HCT116 (cell line): ENCODE measurements around the gene RNU7-1. TPM values are rescaled to one million over a fixed set of nuclear protein-coding genes. Genes with fewer than 3 reads are reported as not detected.

ENCODE experiments used
- ATAC-seq: fragments of 200-7000 bp; cut with Tn5 transposase; 2 replicates; pipeline ENCODE4 v1.9.1; 2020; ENCODE audit warnings: mild to moderate bottlenecking, moderate library complexity
- BruUV-seq: library from RNA; stranded (reverse); fragments of 400-500 nt; replicated peaks from 2 replicates; lab custom pipeline; 2021; lab: Mats Ljungman, UMichigan
- CTCF ChIA-PET: fragments of 300-600 bp; sonication (Branson Sonifier 250); formaldehyde crosslinking; loops from one replicate; lab custom pipeline; 2021; ENCODE audit warnings: antibody characterized with exemption; lab: Charles Lee
- POLR2A ChIA-PET: fragments of 300-600, 350-600 bp; sonication (Branson Sonifier 250); formaldehyde crosslinking; loops from one replicate; lab custom pipeline; 2021; ENCODE audit warnings: antibody characterized with exemption; lab: Charles Lee
- RAD21 ChIA-PET, 2 experiments: fragments of 300-600 bp; sonication (Branson Sonifier 250); formaldehyde crosslinking; loops; one replicate each; lab custom pipeline; 2023; ENCODE audit warnings: low total read pairs in 2 of 2; ENCODE audit not compliant: uncharacterized antibody in 2 of 2, unreplicated experiment in 2 of 2, low non-redundant PET in 1 of 2; lab: Charles Lee
- DNase-seq: peaks from one replicate; pipeline ENCODE4 v3.0.0-alpha.2; 2010; ENCODE audit warnings: low read depth, low spot score
- H2AFZ ChIP-seq: fragments of 200-600 bp; shearing (Covaris generic), sonication (generic); 2 replicates; pipeline ENCODE4 v1.6.1; 2017; ENCODE audit warnings: low read depth, mixed run types, mixed read lengths, antibody characterized with exemption, low read length; ENCODE audit not compliant: poor library complexity, severe bottlenecking
- H3K27ac ChIP-seq: 2 replicates; pipeline ENCODE4 v1.5.1; 2012; ENCODE audit warnings: low read depth, low read length
- H3K27me3 ChIP-seq: fragments of 200-600 bp; sonication (generic); 2 replicates; pipeline ENCODE4 v1.6.1; 2016; ENCODE audit warnings: mixed run types, low read length, mixed read lengths; ENCODE audit not compliant: insufficient read depth
- H3K36me3 ChIP-seq, 2 experiments: fragments of 200-500 bp in 1 of 2; fragments of 200-600 bp in 1 of 2; sonication (Bioruptor generic) in 1 of 2; sonication (generic) in 1 of 2; 2 replicates each; pipeline versions ENCODE4 v1.5.1 to v1.6.1; 2014 to 2016; ENCODE audit warnings: low read length in 2 of 2, inconsistent platforms in 1 of 2, mixed read lengths in 1 of 2, mixed run types in 1 of 2; ENCODE audit not compliant: insufficient read depth in 2 of 2, control insufficient read depth in 1 of 2
- H3K4me1 ChIP-seq, 2 experiments: fragments of 200-600 bp in 1 of 2; sonication (generic) in 1 of 2; 2 replicates each; pipeline versions ENCODE4 v1.5.1 to v1.6.1; 2012 to 2017; ENCODE audit warnings: low read length in 2 of 2, inconsistent platforms in 1 of 2, mild to moderate bottlenecking in 1 of 2, mixed read lengths in 1 of 2, mixed run types in 1 of 2, moderate library complexity in 1 of 2; ENCODE audit not compliant: insufficient read depth in 2 of 2, control insufficient read depth in 1 of 2
- H3K4me2 ChIP-seq: fragments of 200-600 bp; sonication (generic); 2 replicates; pipeline ENCODE4 v1.6.1; 2017; ENCODE audit warnings: mixed run types, low read length, mixed read lengths
- H3K4me3 ChIP-seq, 2 experiments: fragments of 200-600 bp in 1 of 2; sonication (generic) in 1 of 2; replicated peaks in 1 of 2; 2 replicates each; pipeline ENCODE4 v1.5.1; 2011 to 2016; ENCODE audit warnings: low read length in 2 of 2, control low read depth in 1 of 2, low read depth in 1 of 2, mild to moderate bottlenecking in 1 of 2, mixed read lengths in 1 of 2, mixed run types in 1 of 2
- H3K79me2 ChIP-seq: fragments of 200-600 bp; sonication (generic); 2 replicates; pipeline ENCODE4 v1.6.1; 2017; ENCODE audit warnings: mild to moderate bottlenecking, mixed run types, low read length, moderate library complexity, mixed read lengths; ENCODE audit not compliant: insufficient read depth
- H3K9ac ChIP-seq: fragments of 200-600 bp; sonication (generic); 2 replicates; pipeline ENCODE4 v1.6.1; 2016; ENCODE audit warnings: low read length, mixed read lengths
- H3K9me2 ChIP-seq: fragments of 200-600 bp; sonication (generic), shearing (Covaris generic); 2 replicates; pipeline ENCODE4 v1.6.1; 2017; ENCODE audit warnings: mixed run types, mild to moderate bottlenecking, moderate library complexity; ENCODE audit not compliant: insufficient read depth
- H3K9me3 ChIP-seq, 2 experiments: fragments of 200-500 bp in 1 of 2; fragments of 200-600 bp in 1 of 2; sonication (Bioruptor generic) in 1 of 2; sonication (generic) in 1 of 2; 2 replicates each; pipeline ENCODE4 v1.6.1; 2014 to 2017; ENCODE audit warnings: low read length in 2 of 2, mixed read lengths in 2 of 2, inconsistent platforms in 1 of 2, low read depth in 1 of 2, mild to moderate bottlenecking in 1 of 2, mixed run types in 1 of 2, moderate library complexity in 1 of 2; ENCODE audit not compliant: control insufficient read depth in 1 of 2, insufficient read depth in 1 of 2
- H4K20me1 ChIP-seq: fragments of 200-600 bp; sonication (generic), shearing (Covaris generic); 2 replicates; pipeline ENCODE4 v1.6.1; 2017; ENCODE audit warnings: mixed run types, mild to moderate bottlenecking, moderate library complexity; ENCODE audit not compliant: insufficient read depth
- ATF3 ChIP-seq: IDR thresholded peaks from 2 replicates; pipeline ENCODE4 v1.6.1; 2012
- CTCF ChIP-seq, 3 experiments: fragments of 200-600 bp in 1 of 3; sonication (generic) in 1 of 3; IDR thresholded peaks in 2 of 3; conservative IDR thresholded peaks in 1 of 3; 2 replicates each; pipeline ENCODE4 v1.5.1; 2012 to 2017; ENCODE audit warnings: low read depth in 2 of 3, low read length in 2 of 3, antibody characterized with exemption in 1 of 3, borderline replicate concordance in 1 of 3, control low read depth in 1 of 3, mild to moderate bottlenecking in 1 of 3, mixed read lengths in 1 of 3, mixed run types in 1 of 3, moderate library complexity in 1 of 3; ENCODE audit not compliant: insufficient read depth in 1 of 3
- POLR2A ChIP-seq: IDR thresholded peaks from 2 replicates; pipeline ENCODE4 v1.7.0; 2011; ENCODE audit warnings: borderline replicate concordance; ENCODE audit not compliant: insufficient read depth, insufficient read length; ENCODE audit errors: extremely low read depth
- POLR2AphosphoS5 ChIP-seq: IDR thresholded peaks from 2 replicates; pipeline ENCODE4 v1.6.1; 2011; ENCODE audit warnings: mild to moderate bottlenecking, low read depth, low read length, moderate library complexity
- RAD21 ChIP-seq: IDR thresholded peaks from 2 replicates; pipeline ENCODE4 v1.6.1; 2012; ENCODE audit warnings: low read depth, mild to moderate bottlenecking
- SP1 ChIP-seq: IDR thresholded peaks from 2 replicates; pipeline ENCODE4 v1.6.1; 2012; ENCODE audit warnings: low read depth
- SRF ChIP-seq: IDR thresholded peaks from 2 replicates; pipeline ENCODE4 v1.6.1; 2012; ENCODE audit warnings: low read depth
- TCF7L2 ChIP-seq: IDR thresholded peaks from 2 replicates; pipeline ENCODE4 v1.7.0; 2011; ENCODE audit warnings: borderline replicate concordance, inconsistent platforms; ENCODE audit not compliant: insufficient read depth, insufficient read length; ENCODE audit errors: extremely low read depth
- ZBTB33 ChIP-seq: IDR thresholded peaks from 2 replicates; pipeline ENCODE4 v1.6.1; 2011; ENCODE audit warnings: mild to moderate bottlenecking, low read length, moderate library complexity; ENCODE audit not compliant: insufficient replicate concordance; ENCODE audit errors: extremely low read depth
- intact Hi-C: fragments of 100-400 bp; cut with micrococcal nuclease; formaldehyde crosslinking; loops from 2 replicates; pipeline ENCODE4 v1.10.0; 2022
- total RNA-seq: library from RNA; stranded (reverse); gene quantifications from one replicate; pipeline ENCODE4 v1.2.1, GENCODE V29; 2021; ENCODE audit not compliant: unreplicated experiment
- TF ChIP-seq, protein P1 (sequence below): IDR thresholded peaks from 2 replicates; pipeline ENCODE4 v1.6.1; 2012

RNU7-1 gene
- total RNA-seq, 1 experiment from 2014 or later: not detected

GRCh38 chr12:6902448-6902847 lies 41.2 kb upstream of the RNU7-1 start:
- POLR2A ChIA-PET: interaction anchor here (1.3 to 1.4 kb wide), 3 partner anchors 11 to 41 kb away, joined by 3 to 5 read pairs (median 4); partner anchors contain the start of genes C12orf57 and RNU7-1
- Histone ChIP-seq H3K9me2 (no peaks in the 10 kb centered on the region), H3K4me2 (no peak overlapping the region), H3K9me3 (no peaks in the 10 kb centered on the region), H3K9ac (no peak overlapping the region), H3K27ac (no peak overlapping the region), H2AFZ (no peak overlapping the region), H3K4me1 (peaks cover 10 to 31% of the 10 kb centered on the region in 2 experiments), H3K4me3 (no peak overlapping the region), H3K79me2 (no peaks in the 10 kb centered on the region), H4K20me1 (no peaks in the 10 kb centered on the region)
- no TSS peak for BruUV-seq
- intact Hi-C loops: no loop called here
- no peak for ATAC-seq
- DNase-seq: no peak
- CTCF ChIA-PET: interaction anchor here (1.1 kb wide), 1 partner anchor 12 kb away, joined by 6 read pairs; no protein-coding TSS in a partner anchor
- TF ChIP-seq ZBTB33 (no peak), RAD21 (no peak), CTCF (IDR thresholded peaks at IDR 0.05 in 2 of 3, conservative IDR thresholded peaks at IDR 0.05 in 1 of 3; ENCODE audit: borderline replicate concordance in 1 of 3, insufficient read depth in 1 of 3, low read depth in 2 of 3, low read length in 2 of 3) (no peak), TCF7L2 (no peak), SP1 (no peak), SRF (no peak), POLR2A (no peak), POLR2AphosphoS5 (no peak), ATF3 (no peak)
- TF ChIP-seq, protein P1, sequence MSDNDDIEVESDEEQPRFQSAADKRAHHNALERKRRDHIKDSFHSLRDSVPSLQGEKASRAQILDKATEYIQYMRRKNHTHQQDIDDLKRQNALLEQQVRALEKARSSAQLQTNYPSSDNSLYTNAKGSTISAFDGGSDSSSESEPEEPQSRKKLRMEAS: no peak
- TF ChIP-seq, all 23 proteins: peak for 0
- no peaks in the 10 kb centered on the region for H3K36me3 ChIP-seq
- no peaks in the 10 kb centered on the region for H3K27me3 ChIP-seq
- RAD21 ChIA-PET: no interaction called here
